Astrocyte (in vitro differentiated cells and primary cell): ENCODE data around the gene PLCD3. TPM values are rescaled to one million over a fixed set of nuclear protein-coding genes. Genes with fewer than 3 reads are reported as not detected.
"Not testable (repeated sequence)": the region's sequence is repeated elsewhere in the genome, so short reads cannot be mapped to it uniquely, and the experiment has no call there.

Experiments
- DNase-seq: peaks from one replicate; pipeline ENCODE4 v3.0.0-alpha.2; 2010; ENCODE audit warnings: low read depth
- FAIRE-seq: peaks from 2 replicates; lab custom pipeline; 2011; peaks lifted over from hg19 to GRCh38; lab: Jason Lieb, UNC
- H2AFZ ChIP-seq: 2 replicates; pipeline ENCODE4 v1.6.0; 2012; ENCODE audit warnings: low read depth, low read length, inconsistent platforms
- H3K27ac ChIP-seq: 2 replicates; pipeline ENCODE4 v1.5.1; 2011; ENCODE audit warnings: low read depth, low read length, inconsistent platforms
- H3K27me3 ChIP-seq: 2 replicates; pipeline ENCODE4 v1.6.0; 2011; ENCODE audit warnings: low read length, inconsistent platforms; ENCODE audit not compliant: insufficient read depth
- H3K36me3 ChIP-seq: 2 replicates; pipeline ENCODE4 v1.5.1; 2011; ENCODE audit warnings: low read length, inconsistent platforms; ENCODE audit not compliant: insufficient read depth
- H3K4me1 ChIP-seq: 2 replicates; pipeline ENCODE4 v1.5.1; 2011; ENCODE audit warnings: low read length, inconsistent platforms; ENCODE audit not compliant: insufficient read depth
- H3K4me2 ChIP-seq: 2 replicates; pipeline ENCODE4 v1.6.0; 2012; ENCODE audit warnings: low read length, inconsistent platforms
- H3K4me3 ChIP-seq: 2 replicates; pipeline ENCODE4 v1.5.1; 2011; ENCODE audit warnings: low read depth, mild to moderate bottlenecking, low read length, inconsistent platforms; ENCODE audit not compliant: insufficient read depth
- H3K79me2 ChIP-seq: 2 replicates; pipeline ENCODE4 v1.6.0; 2012; ENCODE audit warnings: mild to moderate bottlenecking, low read length, inconsistent platforms; ENCODE audit not compliant: insufficient read depth
- H3K9ac ChIP-seq: 2 replicates; pipeline ENCODE4 v1.6.0; 2012; ENCODE audit warnings: mild to moderate bottlenecking, low read length, inconsistent platforms
- H3K9me3 ChIP-seq: 2 replicates; pipeline ENCODE4 v1.5.1; 2012; ENCODE audit warnings: low read depth, mild to moderate bottlenecking, low read length, inconsistent platforms; ENCODE audit not compliant: insufficient read depth
- H4K20me1 ChIP-seq: 2 replicates; pipeline ENCODE4 v1.6.0; 2012; ENCODE audit warnings: low read length, inconsistent platforms; ENCODE audit not compliant: insufficient read depth
- H3K27ac Mint-ChIP-seq: one replicate; pipeline ENCODE4 v1.8.0; 2021; ENCODE audit warnings: mild to moderate bottlenecking, mixed read lengths; ENCODE audit not compliant: unreplicated experiment
- H3K27me3 Mint-ChIP-seq: one replicate; pipeline ENCODE4 v1.8.0; 2021; ENCODE audit warnings: low read depth, mixed read lengths; ENCODE audit not compliant: unreplicated experiment
- H3K36me3 Mint-ChIP-seq: one replicate; pipeline ENCODE4 v1.8.0; 2021; ENCODE audit warnings: low read depth, mixed read lengths; ENCODE audit not compliant: unreplicated experiment
- H3K4me1 Mint-ChIP-seq: one replicate; pipeline ENCODE4 v1.8.0; 2021; ENCODE audit warnings: low read depth, mixed read lengths; ENCODE audit not compliant: unreplicated experiment
- H3K4me3 Mint-ChIP-seq: one replicate; pipeline ENCODE4 v1.8.0; 2021; ENCODE audit warnings: mild to moderate bottlenecking, moderate library complexity, mixed read lengths; ENCODE audit not compliant: unreplicated experiment
- H3K9me3 Mint-ChIP-seq: one replicate; pipeline ENCODE4 v1.8.0; 2021; ENCODE audit warnings: mild to moderate bottlenecking, mixed read lengths; ENCODE audit not compliant: unreplicated experiment
- EZH2 ChIP-seq: IDR thresholded peaks from 2 replicates; pipeline ENCODE4 v1.6.1; 2012; ENCODE audit warnings: mild to moderate bottlenecking, low read length, inconsistent platforms; ENCODE audit not compliant: insufficient read depth
- total RNA-seq: library from RNA; stranded (reverse); gene quantifications from 2 replicates; pipeline ENCODE4 v1.2.1, GENCODE V29; 2021
- TF ChIP-seq, protein P1 (sequence below): IDR thresholded peaks from 2 replicates; pipeline ENCODE4 v1.5.1; 2011; ENCODE audit warnings: low read depth, mild to moderate bottlenecking, inconsistent platforms, low read length, moderate library complexity; ENCODE audit not compliant: insufficient read depth

The PLCD3 gene
- total RNA-seq, 1 donor from 2014 or later, result 92.0 TPM

DNA sequence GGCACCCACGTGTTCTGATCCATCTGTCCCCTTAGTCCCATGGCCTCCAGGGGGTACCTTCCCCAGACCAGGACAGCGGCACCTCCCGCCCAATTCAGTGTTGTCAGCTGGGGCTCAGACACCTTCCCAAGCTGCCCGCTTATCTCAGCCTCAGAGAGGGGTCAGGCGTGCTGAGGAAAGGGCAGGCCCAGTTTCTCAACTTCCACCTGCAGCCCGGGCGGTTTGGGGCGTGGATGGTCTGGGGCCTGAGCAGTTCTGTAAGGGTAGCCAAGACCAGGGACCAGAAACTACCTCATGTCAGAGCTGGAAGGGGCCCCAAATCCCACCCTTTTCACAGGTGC, 5.1 kb downstream of the PLCD3 start:
- Histone ChIP-seq H3K4me1 (peaks cover 63% of the 10 kb centered on the region), H3K79me2 (peaks cover 78% of the 10 kb centered on the region), H2AFZ (peak overlapping the region; percentile 50), H3K27me3 (no peaks in the 10 kb centered on the region), H3K27ac (peak overlapping the region; percentile 44), H3K4me2 (peak overlapping the region; percentile 69), H3K4me3 (no peak overlapping the region), H3K9ac (peak overlapping the region; percentile 55), H4K20me1 (peaks cover 12% of the 10 kb centered on the region), H3K36me3 (no peaks in the 10 kb centered on the region), H3K9me3 (no peaks in the 10 kb centered on the region)
- Mint-ChIP-seq H3K27me3 (no peaks in the 10 kb centered on the region), H3K36me3 (peaks cover 4% of the 10 kb centered on the region), H3K27ac (peak overlapping the region; percentile 95), H3K4me3 (no peak overlapping the region), H3K4me1 (peaks cover 38% of the 10 kb centered on the region), H3K9me3 (no peaks in the 10 kb centered on the region)
- DNase-seq (no peak), FAIRE-seq (no peak)
- no peak for TF ChIP-seq EZH2
- TF ChIP-seq, protein P1, sequence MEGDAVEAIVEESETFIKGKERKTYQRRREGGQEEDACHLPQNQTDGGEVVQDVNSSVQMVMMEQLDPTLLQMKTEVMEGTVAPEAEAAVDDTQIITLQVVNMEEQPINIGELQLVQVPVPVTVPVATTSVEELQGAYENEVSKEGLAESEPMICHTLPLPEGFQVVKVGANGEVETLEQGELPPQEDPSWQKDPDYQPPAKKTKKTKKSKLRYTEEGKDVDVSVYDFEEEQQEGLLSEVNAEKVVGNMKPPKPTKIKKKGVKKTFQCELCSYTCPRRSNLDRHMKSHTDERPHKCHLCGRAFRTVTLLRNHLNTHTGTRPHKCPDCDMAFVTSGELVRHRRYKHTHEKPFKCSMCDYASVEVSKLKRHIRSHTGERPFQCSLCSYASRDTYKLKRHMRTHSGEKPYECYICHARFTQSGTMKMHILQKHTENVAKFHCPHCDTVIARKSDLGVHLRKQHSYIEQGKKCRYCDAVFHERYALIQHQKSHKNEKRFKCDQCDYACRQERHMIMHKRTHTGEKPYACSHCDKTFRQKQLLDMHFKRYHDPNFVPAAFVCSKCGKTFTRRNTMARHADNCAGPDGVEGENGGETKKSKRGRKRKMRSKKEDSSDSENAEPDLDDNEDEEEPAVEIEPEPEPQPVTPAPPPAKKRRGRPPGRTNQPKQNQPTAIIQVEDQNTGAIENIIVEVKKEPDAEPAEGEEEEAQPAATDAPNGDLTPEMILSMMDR, result no peak

DNA sequence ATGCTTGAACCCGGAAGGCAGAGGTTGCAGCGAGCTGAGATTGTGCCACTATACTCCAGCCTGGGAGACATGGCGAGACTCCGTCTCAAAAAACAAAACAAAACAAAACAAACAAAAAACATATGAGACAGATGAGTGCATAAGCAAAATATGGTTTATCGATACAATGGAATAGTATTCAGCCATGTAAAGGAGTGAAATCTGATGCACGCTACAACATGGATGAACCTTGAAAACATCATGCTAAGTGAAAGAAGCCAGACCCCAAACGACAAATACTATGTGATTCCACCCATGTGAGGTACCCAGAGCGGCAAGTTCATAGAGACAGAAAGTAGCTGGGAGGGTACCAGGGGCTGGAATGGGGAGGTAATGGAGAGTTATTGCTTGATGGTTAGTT, 6.8 kb downstream of the PLCD3 start:
- H3K4me3 Mint-ChIP-seq, result no peak overlapping the region
- H3K4me1 Mint-ChIP-seq, result peaks cover 34% of the 10 kb centered on the region
- H3K9me3 Mint-ChIP-seq, result no peaks in the 10 kb centered on the region
- FAIRE-seq (no peak), DNase-seq (no peak)
- H3K9ac ChIP-seq, result no peak overlapping the region
- H3K9me3 ChIP-seq, result no peaks in the 10 kb centered on the region
- peak overlapping the region; percentile 18 for H3K27ac Mint-ChIP-seq
- TF ChIP-seq EZH2, result no peak
- TF ChIP-seq, protein P1, result no peak
- H3K36me3 Mint-ChIP-seq, result peaks cover 4% of the 10 kb centered on the region
- no peak overlapping the region for H2AFZ ChIP-seq
- H3K4me2 ChIP-seq, result no peak overlapping the region
- H3K4me3 ChIP-seq, result no peak overlapping the region
- no peak overlapping the region for H3K27ac ChIP-seq
- no peaks in the 10 kb centered on the region for H3K27me3 Mint-ChIP-seq
- H3K4me1 ChIP-seq, result peaks cover 50% of the 10 kb centered on the region
- H4K20me1 ChIP-seq, result peaks cover under 1% of the 10 kb centered on the region
- H3K79me2 ChIP-seq, result peaks cover 65% of the 10 kb centered on the region
- no peaks in the 10 kb centered on the region for H3K36me3 ChIP-seq
- H3K27me3 ChIP-seq, result no peaks in the 10 kb centered on the region

DNA sequence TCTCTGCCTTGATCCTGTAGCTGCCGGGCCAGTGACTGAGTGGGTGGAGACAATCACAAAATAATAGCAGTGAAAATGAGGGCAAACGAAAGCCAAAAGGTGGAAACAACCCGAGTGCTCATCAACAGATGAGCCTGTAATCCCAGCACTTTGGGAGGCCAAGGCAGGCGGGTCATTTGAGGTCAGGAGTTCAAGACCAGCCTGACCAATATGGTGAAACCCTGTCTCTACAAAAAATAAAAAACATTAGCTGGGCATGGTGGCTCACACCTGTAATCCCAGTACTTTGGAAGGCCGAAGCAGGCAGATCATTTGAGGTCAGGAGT, 7.6 kb downstream of the PLCD3 start:
- peak overlapping the region; percentile 74 for H3K27ac ChIP-seq
- not testable (repeated sequence) for H3K9me3 Mint-ChIP-seq, H3K27ac Mint-ChIP-seq, H3K9me3 ChIP-seq, H4K20me1 ChIP-seq, H3K36me3 Mint-ChIP-seq, H2AFZ ChIP-seq, H3K4me3 ChIP-seq, H3K27me3 Mint-ChIP-seq, FAIRE-seq, H3K4me3 Mint-ChIP-seq, DNase-seq, H3K27me3 ChIP-seq, H3K36me3 ChIP-seq
- peak overlapping the region; percentile 54 for H3K9ac ChIP-seq
- peaks cover 57% of the 10 kb centered on the region for H3K79me2 ChIP-seq
- peaks cover 45% of the 10 kb centered on the region for H3K4me1 ChIP-seq
- peak overlapping the region; percentile 63 for H3K4me2 ChIP-seq
- peaks cover 34% of the 10 kb centered on the region for H3K4me1 Mint-ChIP-seq
